ENCODE results near the gene GSC2. TPM values are rescaled to one million over a fixed set of nuclear protein-coding genes. Genes with fewer than 3 reads are reported as not detected.

GSC2 gene
- total and polyA plus RNA-seq, 9 donors = not detected

- 90 to 97% (median 93%) methylated on average over 8 of the region's 8 CpGs for WGBS, 3 donors
- no peaks in the 10 kb centered on the region for H3K9me3 ChIP-seq
- H3K27ac ChIP-seq = no peak overlapping the region
- intact Hi-C loops (cut with DNase I) = no loop called here
- H3K4me1 ChIP-seq (ENCODE audit: insufficient read depth) = peaks cover 22% of the 10 kb centered on the region
- no peak for DNase-seq
- H3K4me3 ChIP-seq = no peak overlapping the region
- TF ChIP-seq POLR2A (IDR thresholded peaks at IDR 0.05) = no peak
- TF ChIP-seq, protein P1, sequence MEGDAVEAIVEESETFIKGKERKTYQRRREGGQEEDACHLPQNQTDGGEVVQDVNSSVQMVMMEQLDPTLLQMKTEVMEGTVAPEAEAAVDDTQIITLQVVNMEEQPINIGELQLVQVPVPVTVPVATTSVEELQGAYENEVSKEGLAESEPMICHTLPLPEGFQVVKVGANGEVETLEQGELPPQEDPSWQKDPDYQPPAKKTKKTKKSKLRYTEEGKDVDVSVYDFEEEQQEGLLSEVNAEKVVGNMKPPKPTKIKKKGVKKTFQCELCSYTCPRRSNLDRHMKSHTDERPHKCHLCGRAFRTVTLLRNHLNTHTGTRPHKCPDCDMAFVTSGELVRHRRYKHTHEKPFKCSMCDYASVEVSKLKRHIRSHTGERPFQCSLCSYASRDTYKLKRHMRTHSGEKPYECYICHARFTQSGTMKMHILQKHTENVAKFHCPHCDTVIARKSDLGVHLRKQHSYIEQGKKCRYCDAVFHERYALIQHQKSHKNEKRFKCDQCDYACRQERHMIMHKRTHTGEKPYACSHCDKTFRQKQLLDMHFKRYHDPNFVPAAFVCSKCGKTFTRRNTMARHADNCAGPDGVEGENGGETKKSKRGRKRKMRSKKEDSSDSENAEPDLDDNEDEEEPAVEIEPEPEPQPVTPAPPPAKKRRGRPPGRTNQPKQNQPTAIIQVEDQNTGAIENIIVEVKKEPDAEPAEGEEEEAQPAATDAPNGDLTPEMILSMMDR (IDR thresholded peaks at IDR 0.05) = no peak
- TF ChIP-seq EP300 (IDR thresholded peaks at IDR 0.05) = no peak
- H3K27me3 ChIP-seq = no peaks in the 10 kb centered on the region
- no peaks in the 10 kb centered on the region for H3K36me3 ChIP-seq
Measured at GRCh38 chr22:19105456-19105855, 44.6 kb downstream of the GSC2 start.

GRCh38 chr22:19103880-19104821 lies 45.9 kb downstream of the GSC2 start:
- Histone ChIP-seq H3K9me3 (no peaks in the 10 kb centered on the region), H3K27me3 (no peaks in the 10 kb centered on the region), H3K4me1 (ENCODE audit: insufficient read depth) (peaks cover 17% of the 10 kb centered on the region), H3K4me3 (no peak overlapping the region), H3K36me3 (no peaks in the 10 kb centered on the region), H3K27ac (no peak overlapping the region)
- 13 to 26% (median 22%) methylated on average over 5 of the region's 5 CpGs for WGBS, 3 donors
- no peak for DNase-seq
- TF ChIP-seq, protein P1 (IDR thresholded peaks at IDR 0.05) = no peak
- TF ChIP-seq POLR2A (IDR thresholded peaks at IDR 0.05) (no peak), EP300 (IDR thresholded peaks at IDR 0.05) (no peak)
- intact Hi-C loops (cut with DNase I) = no loop called here

- TF ChIP-seq EP300 (IDR thresholded peaks at IDR 0.05) (no peak), POLR2A (IDR thresholded peaks at IDR 0.05) (no peak)
- TF ChIP-seq, protein P1 (IDR thresholded peaks at IDR 0.05) = no peak
- no peak overlapping the region for H3K27ac ChIP-seq
- DNase-seq = no peak
- no peaks in the 10 kb centered on the region for H3K36me3 ChIP-seq
- H3K4me1 ChIP-seq (ENCODE audit: insufficient read depth) = peaks cover 10% of the 10 kb centered on the region
- H3K9me3 ChIP-seq = no peaks in the 10 kb centered on the region
- no peaks in the 10 kb centered on the region for H3K27me3 ChIP-seq
- H3K4me3 ChIP-seq = no peak overlapping the region
- 23 to 36% (median 23%) methylated on average over 4 of the region's 4 CpGs for WGBS, 3 donors
- intact Hi-C loops (cut with DNase I) = no loop called here
Measured at GRCh38 chr22:19098157-19098556, 51.9 kb downstream of the GSC2 start.

- no peak overlapping the region for H3K27ac ChIP-seq
- intact Hi-C loops (cut with DNase I) = no loop called here
- TF ChIP-seq EP300 (IDR thresholded peaks at IDR 0.05) (no peak), POLR2A (IDR thresholded peaks at IDR 0.05) (no peak)
- TF ChIP-seq, protein P1 (IDR thresholded peaks at IDR 0.05) = no peak
- H3K27me3 ChIP-seq = no peaks in the 10 kb centered on the region
- DNase-seq = no peak
- peaks cover 10% of the 10 kb centered on the region for H3K4me1 ChIP-seq (ENCODE audit: insufficient read depth)
- H3K4me3 ChIP-seq = no peak overlapping the region
- no peaks in the 10 kb centered on the region for H3K9me3 ChIP-seq
- no peaks in the 10 kb centered on the region for H3K36me3 ChIP-seq
- 62 to 72% (median 69%) methylated on average over 3 of the region's 3 CpGs for WGBS, 3 donors
Measured at GRCh38 chr22:19097518-19097917, 52.6 kb downstream of the GSC2 start.

Other genes starting within 250 kb of the GSC2 start
- gene DGCR6, start 244.0 kb downstream of the GSC2 start, total RNA-seq = 1 to 10 TPM in 3 of 7 donors, under 1 TPM in 4; 0.35 to 4.9 (median 0.92) TPM
- gene DGCR6, start 244.0 kb downstream of the GSC2 start, polyA plus RNA-seq = under 1 TPM; 0.28 to 0.37 TPM
- gene PRODH, start 214.0 kb downstream of the GSC2 start, total RNA-seq = 1 to 10 TPM in 3 of 7 donors, under 1 TPM in 3, not detected in 1; 0.33 to 3.8 (median 0.97) TPM
- under 1 TPM; 0.27 to 0.69 TPM for gene PRODH, start 214.0 kb downstream of the GSC2 start, polyA plus RNA-seq
- 10 to 100 TPM; 31.7 to 71.9 (median 60.2) TPM for gene DGCR2, start 27.9 kb downstream of the GSC2 start, total RNA-seq
- gene DGCR2, start 27.9 kb downstream of the GSC2 start, polyA plus RNA-seq = 10 to 100 TPM; 23.9 to 51.2 TPM
- not detected for gene TSSK2, start 19.0 kb downstream of the GSC2 start, total RNA-seq
- under 1 TPM in 1 of 2 donors, not detected in 1; 0.05 TPM for gene TSSK2, start 19.0 kb downstream of the GSC2 start, polyA plus RNA-seq
- gene ESS2, start 5.6 kb downstream of the GSC2 start, total RNA-seq = 10 to 100 TPM; 12.8 to 20.2 (median 14.0) TPM
- 10 to 100 TPM in 1 of 2 donors, 1 to 10 TPM in 1; 4.4 to 18.5 TPM for gene ESS2, start 5.6 kb downstream of the GSC2 start, polyA plus RNA-seq
- gene SLC25A1, start 28.4 kb upstream of the GSC2 start, total RNA-seq = 10 to 100 TPM; 36.0 to 90.7 (median 76.4) TPM
- 10 to 100 TPM; 15.8 to 42.6 TPM for gene SLC25A1, start 28.4 kb upstream of the GSC2 start, polyA plus RNA-seq
- gene CLTCL1, start 141.4 kb upstream of the GSC2 start, total RNA-seq = 1 to 10 TPM; 2.8 to 8.9 (median 5.2) TPM
- gene CLTCL1, start 141.4 kb upstream of the GSC2 start, polyA plus RNA-seq = 10 to 100 TPM in 1 of 2 donors, 1 to 10 TPM in 1; 3.9 to 10.7 TPM

Measured in ovary (tissue), 9 donors.